ENCODE measurements around the gene NEMP2. TPM values are rescaled to one million over a fixed set of nuclear protein-coding genes. Genes with fewer than 3 reads are reported as not detected.
"Not testable (repeated sequence)": the region's sequence is repeated elsewhere in the genome, so short reads cannot be mapped to it uniquely, and the experiment has no call there.

The NEMP2 gene
- total and polyA plus RNA-seq, 2 of the 4 experiments (the other 2 are of a cell fraction): 1.1 to 1.3 TPM

DNA sequence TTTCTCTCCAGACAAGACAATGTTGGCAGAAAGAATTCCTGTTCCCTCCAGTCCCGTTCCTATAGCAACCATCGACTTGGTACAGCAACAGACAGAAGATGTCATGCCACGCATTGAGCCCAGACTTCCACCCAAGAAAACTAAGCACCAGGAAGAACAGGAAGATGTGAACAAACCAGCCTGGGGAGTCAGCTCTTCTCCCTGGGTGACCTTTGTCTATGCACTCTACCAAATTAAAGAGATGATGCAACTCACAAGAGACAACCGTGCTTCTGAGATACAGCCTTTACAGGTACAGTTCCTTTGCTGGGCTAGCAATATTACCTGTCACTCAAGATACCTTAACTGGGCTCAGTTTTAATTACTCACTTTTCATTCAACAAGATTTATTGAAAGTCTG, 37.1 kb downstream of the NEMP2 start:
- intact Hi-C loops (cut with micrococcal nuclease): loop anchor here (5.0 kb wide), 1 partner anchor 90 kb away; the partner anchor contains the start of gene MFSD6

DNA sequence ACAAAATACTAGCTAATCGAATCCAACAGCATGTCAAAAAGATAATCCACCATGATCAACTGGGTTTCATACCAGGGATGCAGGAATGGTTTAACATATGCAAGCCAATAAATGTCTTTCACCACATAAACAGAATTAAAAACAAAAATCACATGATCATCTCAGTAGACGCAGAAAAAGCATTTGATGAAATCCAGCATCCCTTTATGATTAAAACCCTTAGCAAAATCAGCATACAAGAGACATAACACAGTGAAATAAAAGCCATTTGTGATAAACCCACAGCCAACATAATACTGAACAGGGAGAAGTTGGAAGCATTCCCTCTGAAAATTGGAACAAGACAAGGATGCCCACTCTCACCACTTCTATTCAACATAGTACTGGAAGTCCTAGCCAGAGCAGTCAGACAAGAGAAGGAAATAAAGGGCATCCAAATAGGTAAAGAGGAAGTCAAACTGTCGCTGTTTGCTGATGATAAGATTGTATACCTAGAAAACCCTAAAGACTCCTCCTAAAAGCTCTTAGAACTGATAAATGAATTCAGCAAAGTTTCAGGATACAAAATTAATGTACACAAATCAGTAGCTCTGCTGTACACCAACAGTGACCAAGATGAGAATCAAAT, 39.8 kb downstream of the NEMP2 start:
- H3K27me3 ChIP-seq (ENCODE audit: control insufficient read depth, insufficient read depth, low read length); BruUV-seq (replicated peaks); H3K79me1 ChIP-seq (ENCODE audit: low read depth in 1 of 2, low read length in 2 of 2); H3K27ac ChIP-seq (ENCODE audit: insufficient read depth, low read length); H2BK5ac ChIP-seq (ENCODE audit: low read depth, low read length, poor library complexity, severe bottlenecking); H3K4ac ChIP-seq (ENCODE audit: low read depth, low read length); H3K9me1 ChIP-seq (ENCODE audit: insufficient read depth, low read length); H3K56ac ChIP-seq (ENCODE audit: extremely low read depth, insufficient read depth, low read length); H3K9ac ChIP-seq (ENCODE audit: low read depth, low read length); H2AK9ac ChIP-seq (replicated peaks; ENCODE audit: low read depth, low read length, poor library complexity); H2BK20ac ChIP-seq (ENCODE audit: low read depth, low read length); H4K5ac ChIP-seq (ENCODE audit: low read depth, low read length); H2BK15ac ChIP-seq (ENCODE audit: low read depth, low read length); H3K23ac ChIP-seq (ENCODE audit: low read depth, low read length); H3K14ac ChIP-seq (replicated peaks; ENCODE audit: low read depth, low read length); H4K91ac ChIP-seq (ENCODE audit: insufficient read depth, low read depth, low read length); CTCF ChIA-PET; H3K9me3 ChIP-seq (ENCODE audit: control insufficient read depth, insufficient read depth, low read length); in situ Hi-C loops (cut with MboI; ENCODE audit: low sequenced_read_pairs); DNase-seq; POLR2A ChIA-PET (ENCODE audit: unreplicated experiment); ATAC-seq (ENCODE audit: low read depth); H4K8ac ChIP-seq (ENCODE audit: low read depth in 2 of 2, low read length in 2 of 2); dilution Hi-C loops (cut with HindIII; ENCODE audit: low sequenced_read_pairs, unreplicated experiment); H3K4me3 ChIP-seq (ENCODE audit: insufficient read depth, low read depth, low read length); H2AFZ ChIP-seq (replicated peaks; ENCODE audit: low read length, poor library complexity); H2AK5ac ChIP-seq (ENCODE audit: low read depth, low read length); H2BK120ac ChIP-seq (ENCODE audit: low read depth, low read length); H4K20me1 ChIP-seq (ENCODE audit: insufficient read depth, low read length); H3K36me3 ChIP-seq (ENCODE audit: control insufficient read depth, insufficient read depth, low read length); H3K4me1 ChIP-seq (ENCODE audit: control insufficient read depth, insufficient read depth, low read length); H3K4me2 ChIP-seq (ENCODE audit: low read depth, low read length); H3K18ac ChIP-seq (ENCODE audit: low read depth, low read length): not testable (repeated sequence)
- intact Hi-C loops (cut with micrococcal nuclease): loop anchor here (5.0 kb wide), 1 partner anchor 87 kb away; the partner anchor contains the start of gene MFSD6
- no CpG with 5 or more reads among the region's 3 CpGs for WGBS, 2 experiments (ENCODE audit: extremely low coverage in 2 of 2, insufficient read length in 1 of 2)

More for the DNA sequence above, 37.1 kb downstream of the NEMP2 start:
- Histone ChIP-seq H4K8ac (ENCODE audit: low read depth in 2 of 2, low read length in 2 of 2) (no peak overlapping the region), H3K4ac (ENCODE audit: low read depth, low read length) (no peak overlapping the region), H3K9me3 (ENCODE audit: control insufficient read depth, insufficient read depth, low read length) (0 out of 2 replicates have a peak, but pooled peaks cover 1% of the 10 kb centered on the region), H4K91ac (ENCODE audit: insufficient read depth, low read depth, low read length) (no peak overlapping the region), H2AK9ac (replicated peaks; ENCODE audit: low read depth, low read length, poor library complexity) (no peak overlapping the region), H3K9ac (ENCODE audit: low read depth, low read length) (no peak overlapping the region), H2BK5ac (ENCODE audit: low read depth, low read length, poor library complexity, severe bottlenecking) (no peak overlapping the region), H2BK15ac (ENCODE audit: low read depth, low read length) (no peak overlapping the region), H4K20me1 (ENCODE audit: insufficient read depth, low read length) (no peaks in the 10 kb centered on the region), H3K23ac (ENCODE audit: low read depth, low read length) (no peak overlapping the region), H2AK5ac (ENCODE audit: low read depth, low read length) (no peak overlapping the region), H3K9me1 (ENCODE audit: insufficient read depth, low read length) (peaks cover 5% of the 10 kb centered on the region), H3K18ac (ENCODE audit: low read depth, low read length) (no peak overlapping the region; the same call in 1 of the 2 replicates), H2BK20ac (ENCODE audit: low read depth, low read length) (no peak overlapping the region), H2BK120ac (ENCODE audit: low read depth, low read length) (no peak overlapping the region), H3K4me3 (ENCODE audit: insufficient read depth, low read depth, low read length) (no peak overlapping the region), H4K5ac (ENCODE audit: low read depth, low read length) (no peak overlapping the region), H3K4me2 (ENCODE audit: low read depth, low read length) (no peak overlapping the region), H3K4me1 (ENCODE audit: control insufficient read depth, insufficient read depth, low read length) (peaks cover 20% of the 10 kb centered on the region), H3K27me3 (ENCODE audit: control insufficient read depth, insufficient read depth, low read length) (no peaks in the 10 kb centered on the region), H3K27ac (ENCODE audit: insufficient read depth, low read length) (no peak overlapping the region), H3K36me3 (ENCODE audit: control insufficient read depth, insufficient read depth, low read length) (peaks cover 5% of the 10 kb centered on the region; the same call in 1 of the 2 replicates), H3K14ac (replicated peaks; ENCODE audit: low read depth, low read length) (no peak overlapping the region), H3K56ac (ENCODE audit: extremely low read depth, insufficient read depth, low read length) (no peak overlapping the region), H2AFZ (replicated peaks; ENCODE audit: low read length, poor library complexity) (no peak overlapping the region), H3K79me1 (ENCODE audit: low read depth in 1 of 2, low read length in 2 of 2) (0 out of 4 replicates have a peak, but pooled peaks cover 0 to under 1% of the 10 kb centered on the region in 2 experiments)
- 0 out of 2 replicates have a peak, but pooled peaks have one; percentile 13 for TF ChIP-seq CEBPB (IDR thresholded peaks at IDR 0.05; ENCODE audit: low read depth, low read length)
- TF ChIP-seq, protein P1, sequence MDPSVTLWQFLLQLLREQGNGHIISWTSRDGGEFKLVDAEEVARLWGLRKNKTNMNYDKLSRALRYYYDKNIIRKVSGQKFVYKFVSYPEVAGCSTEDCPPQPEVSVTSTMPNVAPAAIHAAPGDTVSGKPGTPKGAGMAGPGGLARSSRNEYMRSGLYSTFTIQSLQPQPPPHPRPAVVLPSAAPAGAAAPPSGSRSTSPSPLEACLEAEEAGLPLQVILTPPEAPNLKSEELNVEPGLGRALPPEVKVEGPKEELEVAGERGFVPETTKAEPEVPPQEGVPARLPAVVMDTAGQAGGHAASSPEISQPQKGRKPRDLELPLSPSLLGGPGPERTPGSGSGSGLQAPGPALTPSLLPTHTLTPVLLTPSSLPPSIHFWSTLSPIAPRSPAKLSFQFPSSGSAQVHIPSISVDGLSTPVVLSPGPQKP (IDR thresholded peaks at IDR 0.05; ENCODE audit: borderline replicate concordance, low read depth, low read length): no peak
- no peak for TF ChIP-seq FOS (IDR thresholded peaks at IDR 0.05; ENCODE audit: low read depth, low read length)
- TF ChIP-seq POLR2A (IDR thresholded peaks at IDR 0.05; ENCODE audit: low read depth, low read length): no peak
- ChIA-PET CTCF (no interaction called here), POLR2A (ENCODE audit: unreplicated experiment) (no interaction called here)
- in situ Hi-C loops (cut with MboI; ENCODE audit: low sequenced_read_pairs): no loop called here
- no TSS peak for BruUV-seq (replicated peaks)
- 60% methylated on average over 1 of the region's 4 CpGs; no CpG with 5 or more reads in 1 of the 2 experiments for WGBS, 2 experiments (ENCODE audit: extremely low coverage in 2 of 2, insufficient read length in 1 of 2)
- dilution Hi-C loops (cut with HindIII; ENCODE audit: low sequenced_read_pairs, unreplicated experiment): no loop called here
- DNase-seq (no peak), ATAC-seq (ENCODE audit: low read depth) (no peak)
